T1000 (cell line): ENCODE data around the gene SHROOM4.

ENCODE experiments used
- DNase-seq: peaks from one replicate; lab custom pipeline; 2025; ENCODE audit warnings: mixed read lengths; lab: John Stamatoyannopoulos, UW

Gene SHROOM4

DNA sequence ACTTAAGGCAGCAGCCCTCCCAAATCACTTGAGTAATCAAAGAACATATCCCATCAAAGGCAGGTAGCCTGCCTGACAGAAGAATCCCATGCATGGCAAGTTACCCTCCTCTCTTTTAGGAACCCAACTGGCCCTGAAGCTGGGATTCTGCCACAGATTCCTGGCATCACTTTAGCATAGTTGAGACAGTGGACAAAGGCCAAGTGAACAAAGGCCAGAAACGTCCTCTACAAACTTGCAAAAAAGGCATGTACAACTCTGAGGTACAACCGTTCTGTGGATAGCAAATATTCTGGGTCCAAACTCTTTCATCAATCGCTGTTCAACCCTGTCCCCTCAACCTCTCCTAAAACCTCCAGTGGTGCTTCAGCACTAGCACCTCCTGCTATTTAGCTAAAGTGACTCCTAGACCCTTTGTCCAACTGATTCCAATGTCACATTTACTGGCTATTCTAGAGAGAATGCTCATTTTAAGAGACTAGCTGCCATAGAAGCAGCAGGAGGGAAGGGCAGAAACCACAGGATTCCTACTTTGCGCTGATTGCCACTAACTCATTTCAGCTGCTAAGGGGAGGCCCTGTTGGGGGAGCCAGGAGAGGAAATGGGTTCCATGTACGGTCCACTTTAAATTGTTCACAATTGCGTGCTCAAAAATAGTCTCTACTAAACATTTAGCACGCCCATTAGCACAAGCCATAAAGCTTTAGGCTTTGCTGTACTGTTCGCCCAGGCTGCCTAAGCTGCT is 105.9 kb downstream of the SHROOM4 start:
- DNase-seq: no peak

DNA sequence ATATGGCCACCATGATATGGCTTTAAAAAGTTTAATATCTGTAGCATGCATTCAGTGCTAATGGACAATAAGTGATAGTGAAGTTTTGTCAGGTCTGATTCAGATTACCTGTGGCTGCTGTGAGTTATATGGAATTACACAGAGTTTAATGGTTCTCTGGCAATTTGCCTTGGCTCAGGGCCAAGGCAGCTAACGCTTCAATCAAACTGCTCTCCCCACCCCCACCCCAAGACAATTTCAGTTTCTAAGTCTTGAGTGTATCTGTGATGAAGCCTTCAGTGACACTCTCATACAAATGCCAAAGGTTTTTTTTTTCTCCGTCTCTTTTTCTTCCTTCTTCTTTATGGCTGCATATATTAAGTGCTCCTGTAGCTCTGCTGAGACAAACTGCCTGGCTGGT is 106.6 kb downstream of the SHROOM4 start:
- no peak for DNase-seq

DNA sequence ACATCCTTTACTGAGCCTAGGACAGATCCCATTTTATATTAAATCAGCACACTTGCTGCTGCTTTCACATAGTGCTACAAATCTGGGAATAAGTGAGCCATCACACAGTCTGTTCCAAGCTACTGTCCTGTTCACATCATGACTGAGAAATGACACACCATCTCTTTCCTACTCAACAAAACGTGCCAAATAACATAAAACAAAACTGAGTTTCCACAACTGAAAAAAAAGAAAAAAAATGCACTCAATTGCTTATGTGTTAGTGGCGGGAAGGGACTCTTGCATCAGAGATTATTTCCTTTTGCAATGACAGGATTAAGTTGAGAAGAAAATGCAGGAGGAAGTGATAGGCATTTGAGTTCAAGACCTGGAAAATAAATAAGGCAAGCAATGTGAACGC is 109.0 kb downstream of the SHROOM4 start:
- no peak for DNase-seq

DNA sequence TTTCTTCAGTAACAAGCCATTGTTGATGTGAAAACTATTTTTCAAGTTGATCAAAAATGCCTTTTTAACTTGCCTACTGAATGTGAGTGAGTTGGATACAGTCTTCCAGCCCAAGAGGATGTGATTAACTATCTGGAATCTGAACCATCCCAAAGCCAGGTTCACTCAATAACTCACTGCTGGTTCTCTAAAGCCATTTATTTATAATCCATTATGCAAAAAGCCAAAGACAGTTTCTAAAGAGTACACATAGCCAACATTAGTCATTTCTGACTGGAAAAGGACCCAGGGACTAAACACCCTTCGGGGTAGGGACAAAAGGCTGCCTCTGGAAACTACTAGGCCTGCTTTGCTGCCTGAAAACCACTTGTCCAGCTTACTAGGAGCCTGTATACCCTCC is 109.6 kb downstream of the SHROOM4 start:
- no peak for DNase-seq

DNA sequence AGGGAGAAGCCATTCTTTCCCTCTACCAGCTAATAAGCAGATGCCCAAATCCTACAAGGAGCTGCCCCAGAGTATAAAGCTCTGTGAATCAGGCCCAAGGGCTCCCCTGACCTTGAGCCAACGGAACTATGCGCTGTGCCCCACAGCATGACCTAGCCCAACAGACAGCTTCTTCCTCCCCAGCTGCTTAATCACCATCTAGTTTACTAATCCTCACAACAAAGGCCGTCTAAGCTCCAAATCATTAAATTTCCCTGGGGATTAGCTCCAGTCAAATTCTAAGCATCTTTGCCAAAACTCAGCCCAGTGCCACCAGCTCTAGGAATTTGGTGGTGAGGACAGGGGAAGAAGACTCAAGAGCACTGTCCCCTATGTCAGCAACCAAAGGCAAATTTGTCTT is 113.1 kb downstream of the SHROOM4 start:
- no peak for DNase-seq

DNA sequence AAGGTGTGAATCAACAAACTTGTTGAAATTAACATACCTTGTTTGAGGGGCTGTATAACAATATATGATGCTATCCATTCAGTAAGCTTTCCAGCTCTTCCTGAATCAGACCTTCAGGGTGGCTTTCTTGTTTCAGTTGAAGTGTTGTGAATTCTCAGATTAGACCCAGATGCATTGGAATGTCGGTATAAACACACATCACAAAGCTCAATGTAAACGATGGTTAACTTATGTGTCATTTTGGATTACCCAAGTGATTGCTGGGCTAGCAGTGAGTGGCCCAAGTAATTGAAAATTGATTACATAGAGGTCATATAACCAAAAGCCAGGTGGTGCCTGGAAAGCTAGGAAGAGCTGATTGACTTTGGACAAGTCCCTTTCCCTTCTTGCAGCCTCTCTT is 115.0 kb downstream of the SHROOM4 start:
- no peak for DNase-seq

DNA sequence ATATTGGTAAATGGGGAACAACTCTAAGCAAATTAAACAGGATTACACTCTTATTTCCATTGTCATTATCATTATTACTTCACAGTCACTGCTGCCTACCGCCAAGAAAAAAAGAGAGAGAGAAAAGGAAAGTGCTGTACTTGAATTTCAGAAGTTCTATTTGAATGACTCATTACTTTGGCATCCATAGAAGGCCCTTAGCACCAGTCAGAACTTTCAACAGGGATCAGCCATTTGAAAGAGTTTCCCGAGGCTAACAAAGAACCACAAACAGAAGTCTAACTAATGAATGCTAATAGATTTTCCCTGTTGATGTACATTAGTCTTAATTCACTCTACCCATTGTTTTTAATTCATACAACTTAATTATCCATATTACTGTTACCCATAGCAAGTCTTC is 116.3 kb downstream of the SHROOM4 start:
- no peak for DNase-seq

DNA sequence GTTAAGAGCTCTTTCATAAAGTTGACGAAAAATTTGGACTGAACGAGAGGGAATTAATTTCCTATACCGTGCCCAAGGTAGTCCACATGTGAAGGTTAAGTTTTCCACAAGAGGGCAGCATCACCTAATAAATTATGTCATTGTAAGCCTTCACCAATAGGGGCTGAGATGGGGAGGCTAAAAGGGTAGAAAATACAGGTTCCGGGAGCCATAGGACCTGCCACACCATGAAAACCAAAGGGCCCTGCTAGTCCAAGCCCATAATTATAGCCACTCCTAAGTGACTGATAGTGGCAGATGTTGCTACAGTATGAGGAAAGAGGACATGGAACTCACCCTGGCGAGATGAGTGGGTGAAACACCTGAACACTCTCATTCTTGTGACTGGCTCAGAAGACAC is 122.2 kb downstream of the SHROOM4 start:
- DNase-seq: no peak

DNA sequence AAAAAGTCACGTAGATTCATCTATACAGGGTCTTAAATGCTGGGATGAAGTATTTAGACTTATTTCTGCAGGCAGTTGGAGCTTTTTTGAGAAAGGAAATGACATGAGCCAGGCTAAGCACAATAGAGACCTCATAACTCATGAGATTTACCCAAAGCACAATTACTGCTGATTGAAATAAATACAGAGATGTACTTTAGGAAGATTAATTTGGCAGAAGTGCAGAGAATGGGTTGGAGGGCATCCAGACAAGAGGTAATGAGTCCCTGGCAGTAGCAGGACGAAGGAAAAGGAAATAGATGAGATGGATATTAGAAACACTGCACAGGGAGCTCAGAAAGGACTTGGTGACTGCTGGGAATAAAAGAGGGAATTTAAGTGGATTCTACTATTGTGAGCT is 129.1 kb downstream of the SHROOM4 start:
- no peak for DNase-seq

DNA sequence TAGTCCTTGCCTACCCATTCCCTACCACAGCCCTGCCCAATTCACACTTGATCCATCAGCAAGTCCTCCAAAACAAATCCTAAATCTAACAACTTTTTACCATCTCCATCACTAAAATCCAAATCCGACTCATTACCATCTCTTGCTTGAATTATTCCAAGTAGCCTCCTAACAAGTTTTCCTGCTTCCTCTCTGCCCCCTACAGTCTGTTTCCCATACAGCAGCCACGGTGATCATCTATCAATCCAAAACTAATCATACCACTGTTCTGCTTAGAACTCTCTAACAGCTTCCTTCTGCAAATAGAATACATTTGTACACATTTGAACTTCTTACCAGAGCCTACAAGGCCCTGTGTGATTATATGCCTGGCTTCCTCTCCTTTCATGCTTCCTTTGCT is 133.0 kb downstream of the SHROOM4 start:
- no peak for DNase-seq

DNA sequence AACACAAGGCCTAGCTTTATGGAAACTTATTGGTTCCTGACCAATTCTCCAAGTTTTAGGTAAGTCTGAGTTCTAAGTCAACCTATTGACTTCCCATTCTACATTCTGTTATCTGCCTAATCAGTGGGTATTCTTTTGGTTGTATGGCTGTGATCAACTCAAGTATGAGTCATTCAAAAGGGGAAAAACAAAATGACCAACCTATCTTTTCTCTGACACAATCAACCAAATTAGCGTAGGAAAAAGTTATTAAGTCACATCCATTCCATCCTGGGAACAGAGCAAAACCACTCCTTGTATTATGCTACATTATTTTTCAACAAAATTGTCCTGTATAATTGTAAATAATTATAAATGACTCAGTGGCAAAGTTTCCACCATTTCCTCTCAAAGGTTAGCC is 136.2 kb downstream of the SHROOM4 start:
- DNase-seq: no peak

DNA sequence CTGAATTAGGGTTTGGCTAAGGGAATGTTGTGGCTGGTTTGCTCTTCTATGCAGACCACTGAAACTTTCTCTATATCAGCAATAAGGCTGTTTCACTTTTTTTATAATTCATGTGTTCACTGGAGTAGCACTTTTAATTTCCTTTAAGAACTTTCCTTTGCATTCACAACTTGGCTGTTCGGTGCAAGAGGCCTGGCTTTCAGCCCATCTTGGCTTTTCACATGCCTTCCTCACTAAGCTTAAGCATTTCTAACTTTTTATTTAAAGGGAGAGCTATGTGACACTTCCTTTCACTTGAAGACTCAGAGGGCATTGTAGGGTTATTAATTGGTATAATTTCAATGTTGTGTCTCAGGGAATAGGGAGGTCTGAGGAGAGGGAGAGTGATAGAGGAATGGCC is 142.3 kb downstream of the SHROOM4 start:
- no peak for DNase-seq

DNA sequence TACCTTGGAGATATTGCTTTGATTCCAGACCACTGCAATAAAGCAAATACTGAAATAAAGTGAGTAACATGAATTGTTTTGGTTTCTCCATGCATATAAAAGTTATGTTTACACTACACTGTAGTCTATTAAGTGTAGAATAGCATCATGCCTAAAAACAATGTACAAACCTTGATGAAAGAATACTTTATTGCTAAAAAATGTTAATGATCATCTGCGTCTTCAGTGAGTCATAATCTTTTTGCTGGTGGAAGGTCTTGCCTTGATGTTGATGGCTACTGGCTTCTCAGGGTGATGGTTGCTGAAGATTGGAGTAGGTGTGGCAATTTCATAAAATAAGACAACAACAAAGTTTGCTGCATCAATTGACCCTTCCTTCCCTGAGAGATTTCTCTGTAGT is 145.1 kb downstream of the SHROOM4 start:
- DNase-seq: no peak

DNA sequence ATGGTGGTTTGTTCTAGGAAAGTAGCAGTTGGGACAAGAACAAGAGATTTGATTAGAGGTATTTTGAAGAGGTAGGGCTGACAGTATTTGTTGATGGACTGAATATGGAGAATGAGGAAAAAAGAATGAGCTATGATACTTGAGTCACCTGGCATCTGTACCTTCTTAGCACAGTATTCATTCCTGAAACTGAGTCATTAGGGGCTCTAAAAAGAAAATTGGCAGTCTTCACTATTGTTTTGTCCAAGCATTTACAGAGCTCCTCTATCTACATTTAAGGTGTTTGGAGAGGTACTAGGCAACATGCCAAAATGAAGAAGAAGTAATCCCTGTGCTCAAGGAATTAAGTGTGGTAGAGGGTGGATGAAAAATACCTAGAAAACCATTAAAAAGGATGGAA is 165.8 kb downstream of the SHROOM4 start:
- DNase-seq: no peak

DNA sequence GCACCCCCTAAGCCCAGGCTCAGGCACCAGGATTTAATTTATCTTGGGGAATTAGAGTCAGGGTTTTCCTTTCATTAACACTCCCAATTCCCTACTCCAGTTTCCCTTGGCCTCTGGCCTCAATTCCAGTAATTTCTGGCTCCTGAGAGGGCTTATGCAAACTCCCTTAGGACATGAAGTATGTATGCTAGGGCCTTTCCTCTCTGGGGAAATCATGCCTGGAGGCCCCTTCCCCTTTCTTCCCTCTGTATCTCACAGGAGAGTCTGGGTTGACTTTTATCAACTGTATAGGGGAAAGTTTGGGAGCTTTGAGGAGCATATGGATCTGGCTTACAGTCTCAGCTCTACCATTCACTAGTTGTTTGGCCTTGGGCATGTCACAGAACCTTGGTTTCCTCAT is 169.5 kb downstream of the SHROOM4 start:
- DNase-seq: no peak

DNA sequence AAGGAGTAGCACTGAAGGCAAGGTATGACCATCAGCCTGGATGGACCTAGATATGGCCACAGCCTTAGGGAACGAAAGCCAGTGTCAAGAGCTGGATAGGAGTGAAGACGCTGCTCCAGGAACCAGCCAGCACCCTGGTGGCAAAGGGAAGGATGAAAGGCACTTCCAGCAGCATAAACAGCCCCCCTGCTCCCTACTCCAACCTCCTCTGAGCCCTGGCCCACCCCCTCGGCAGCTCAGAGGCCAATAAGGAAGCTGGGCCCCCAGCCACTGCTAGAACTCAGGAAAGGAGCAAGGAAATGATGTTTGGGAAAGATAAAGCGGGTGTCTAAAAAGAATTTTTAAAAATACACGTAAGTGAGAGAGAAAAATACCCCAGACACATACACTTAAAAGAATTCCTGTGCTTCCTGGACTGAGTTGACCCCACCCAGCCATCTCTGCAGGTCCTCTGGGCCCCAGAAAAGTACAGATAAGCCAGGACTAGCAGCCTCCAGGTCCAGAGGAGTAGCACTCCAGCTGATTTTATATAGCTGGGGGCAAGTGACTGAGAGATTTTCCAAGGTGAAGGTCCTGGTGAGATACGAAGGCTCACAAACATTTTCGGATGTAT is 170.4 kb downstream of the SHROOM4 start:
- no peak for DNase-seq

DNA sequence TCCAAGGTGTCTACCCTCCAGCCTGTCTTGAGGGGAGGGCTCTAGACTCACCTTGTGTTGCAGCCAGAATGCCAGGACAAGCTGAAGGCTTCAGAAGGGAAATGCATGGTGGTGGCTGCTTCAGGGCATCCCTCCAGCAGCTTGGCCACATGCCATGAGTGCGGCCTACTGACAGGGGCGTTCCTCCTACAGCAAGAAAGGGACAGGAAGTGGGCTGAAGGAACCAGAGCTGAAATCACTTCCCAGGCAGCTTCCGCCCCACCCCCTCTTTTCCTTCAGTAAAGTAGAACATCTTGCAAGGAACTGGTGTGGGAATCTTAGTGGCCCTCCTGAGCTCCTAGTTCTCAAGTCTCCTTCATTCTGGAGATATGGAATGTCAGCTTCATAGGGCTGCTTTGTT is 175.9 kb downstream of the SHROOM4 start:
- DNase-seq: no peak

DNA sequence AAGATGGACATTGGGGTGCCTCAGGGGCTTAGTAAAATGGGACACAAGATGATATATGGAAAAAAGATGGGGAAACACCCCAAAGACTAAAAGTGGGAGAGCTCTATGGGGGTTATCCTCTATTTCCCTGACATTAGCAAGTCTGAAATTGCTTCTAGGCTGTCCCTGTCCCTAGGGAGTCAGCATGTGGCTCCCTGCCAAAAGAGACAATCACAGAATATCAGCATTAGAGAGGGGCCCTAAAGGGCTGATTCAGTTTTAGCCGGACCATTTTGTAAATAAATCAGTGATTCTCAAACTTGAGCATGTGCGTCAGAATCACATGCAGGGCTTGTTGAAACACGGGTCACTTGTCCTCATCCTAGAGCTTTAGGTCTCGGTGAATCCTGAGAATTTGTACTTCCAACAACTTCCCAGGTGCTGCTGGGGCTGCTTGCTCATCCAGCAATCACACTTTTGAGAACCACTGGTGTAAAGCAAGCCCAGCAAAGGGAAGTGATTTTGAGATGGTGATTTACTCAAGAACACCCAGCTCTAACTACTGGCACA is 178.1 kb downstream of the SHROOM4 start:
- no peak for DNase-seq

DNA sequence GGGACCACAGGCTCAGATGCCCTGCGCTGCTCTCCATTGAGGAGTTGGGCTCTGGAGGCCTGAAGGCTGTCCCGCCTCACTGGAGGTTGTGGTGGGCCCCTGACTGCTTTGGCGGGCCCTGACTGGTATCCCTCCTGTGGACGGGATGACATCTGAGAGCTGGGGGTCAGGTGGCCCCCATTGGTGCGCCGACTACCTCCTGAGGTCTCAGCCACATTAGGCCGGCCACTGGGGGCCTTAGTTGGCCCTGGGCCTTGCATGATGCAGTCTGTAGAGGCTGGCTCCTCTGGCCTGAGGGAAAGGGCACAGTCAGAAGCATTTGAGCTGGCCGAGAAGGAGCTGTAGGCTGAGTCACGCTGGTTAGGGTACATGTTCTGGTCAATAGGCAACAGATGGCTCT is 178.8 kb downstream of the SHROOM4 start:
- DNase-seq: no peak

DNA sequence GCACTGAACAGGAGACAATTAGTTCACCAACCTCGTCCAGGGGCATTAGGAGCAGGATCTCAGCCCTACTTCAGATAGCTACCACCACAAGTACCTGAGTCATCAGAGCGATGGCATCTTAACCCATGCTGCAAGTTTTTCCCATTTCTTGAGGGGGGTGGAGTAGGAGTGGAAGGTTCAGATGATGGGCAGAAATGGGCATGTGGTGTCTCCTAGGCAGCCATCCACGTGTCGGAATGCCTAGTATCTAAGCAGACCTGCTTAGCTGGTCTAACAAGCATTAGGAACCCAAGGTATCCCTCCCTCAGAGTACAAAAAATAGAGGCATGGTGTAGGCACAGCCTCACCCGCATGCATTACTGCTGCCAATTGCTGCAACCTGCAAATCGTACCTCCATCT is 184.2 kb downstream of the SHROOM4 start:
- DNase-seq: no peak

DNA sequence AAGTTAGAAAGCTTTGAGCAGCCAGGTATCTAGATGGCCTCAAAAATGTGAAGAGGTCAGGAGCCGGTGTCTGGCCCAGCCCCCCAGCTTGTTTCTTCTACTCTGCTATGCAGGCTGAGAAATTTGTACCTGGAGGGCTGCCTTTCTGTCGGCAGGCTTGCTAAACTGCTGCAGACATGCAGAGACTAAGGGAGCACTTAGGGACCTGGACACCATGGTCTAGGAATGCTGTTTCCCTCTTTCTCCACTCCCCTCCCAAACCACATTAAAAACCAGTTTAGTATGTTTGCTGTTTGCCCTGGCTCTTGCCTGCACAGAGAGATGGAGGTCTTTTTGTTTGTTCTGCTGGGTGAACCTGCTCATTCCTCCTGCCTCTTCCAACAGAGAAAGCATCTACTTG is 186.3 kb downstream of the SHROOM4 start:
- no peak for DNase-seq

DNA sequence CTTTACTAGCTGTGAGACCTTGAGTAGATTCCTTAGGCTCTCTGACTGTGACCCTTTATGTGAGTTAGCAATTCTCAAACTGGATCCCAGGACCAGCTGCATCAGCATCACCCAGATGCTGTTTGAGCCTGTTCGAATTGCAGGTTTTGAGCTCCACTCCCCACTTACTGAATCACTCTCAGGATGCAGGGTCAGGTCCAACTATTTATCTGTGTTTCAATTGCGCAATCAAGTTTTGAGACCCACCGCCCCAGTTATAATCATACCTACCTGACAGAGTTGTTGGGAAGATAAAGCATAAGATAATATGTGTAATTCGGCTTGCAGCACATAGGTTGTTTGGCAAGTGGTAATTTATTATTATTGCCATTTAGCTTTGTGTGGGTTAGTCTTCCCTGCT is 187.6 kb downstream of the SHROOM4 start:
- DNase-seq: no peak

DNA sequence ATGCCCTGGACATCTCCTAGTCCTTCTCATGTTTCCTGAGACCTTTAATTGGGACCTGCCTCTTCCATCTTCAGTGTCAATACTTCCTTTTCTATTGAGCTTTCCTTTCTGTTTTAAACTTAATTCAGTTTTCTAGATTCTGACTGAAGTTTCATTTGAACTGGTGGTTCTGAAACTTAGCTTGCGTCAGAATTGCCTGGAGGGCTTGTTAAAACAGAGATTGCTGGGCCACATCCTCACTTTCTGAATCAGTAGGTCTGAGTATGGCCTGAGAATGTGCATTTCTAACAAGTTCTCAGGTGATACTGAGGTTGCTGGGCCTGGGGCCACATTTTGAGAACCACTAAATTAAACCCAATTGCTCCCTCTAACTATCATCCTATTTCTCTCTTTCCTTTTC is 191.2 kb downstream of the SHROOM4 start:
- no peak for DNase-seq
